ENCODE results near the gene SLCO3A1.

The SLCO3A1 gene

GRCh38 chr15:91895051-91895450 is 41.5 kb downstream of the SLCO3A1 start:
- no peak overlapping the region for H3K4me3 ChIP-seq (ENCODE audit: low read depth in 1 of 2, low read length in 2 of 2)
- H3K27me3 ChIP-seq (ENCODE audit: insufficient read depth, low read length, poor library complexity), result no peaks in the 10 kb centered on the region

GRCh38 chr15:91896341-91897055 is 43.0 kb downstream of the SLCO3A1 start:
- no peak overlapping the region for H3K4me3 ChIP-seq (ENCODE audit: low read depth in 1 of 2, low read length in 2 of 2)
- no peaks in the 10 kb centered on the region for H3K4me1 ChIP-seq (ENCODE audit: insufficient read depth, low read length)
- H3K36me3 ChIP-seq (ENCODE audit: insufficient read depth, low read length), result no peaks in the 10 kb centered on the region
- no peaks in the 10 kb centered on the region for H3K27me3 ChIP-seq (ENCODE audit: insufficient read depth, low read length, poor library complexity)
- no peak overlapping the region for H3K27ac ChIP-seq (ENCODE audit: low read length)
- ATAC-seq (ENCODE audit: insufficient read depth, low read depth) (no peak), DNase-seq (no peak)
- H3K4me2 ChIP-seq (ENCODE audit: insufficient read depth, low read length), result no peak overlapping the region
- no peak overlapping the region for H2AFZ ChIP-seq (ENCODE audit: low read depth, low read length)
- no peaks in the 10 kb centered on the region for H3K9me3 ChIP-seq (ENCODE audit: insufficient read depth, low read length, severe bottlenecking)
- TF ChIP-seq EZH2 (IDR thresholded peaks at IDR 0.05; ENCODE audit: borderline replicate concordance, low read depth, low read length, severe bottlenecking) (no peak), CTCF (IDR thresholded peaks at IDR 0.05; ENCODE audit: borderline replicate concordance, extremely low read depth, low read length, poor library complexity, severe bottlenecking) (no peak)
- H3K9ac ChIP-seq (ENCODE audit: low read depth, low read length), result no peak overlapping the region
- H4K20me1 ChIP-seq (ENCODE audit: insufficient read depth, low read length), result no peaks in the 10 kb centered on the region
- H3K79me2 ChIP-seq (ENCODE audit: insufficient read depth, low read length), result no peaks in the 10 kb centered on the region

More at GRCh38 chr15:91895051-91895450, 41.5 kb downstream of the SLCO3A1 start:
- no peaks in the 10 kb centered on the region for H3K36me3 ChIP-seq (ENCODE audit: insufficient read depth, low read length)
- no peak overlapping the region for H3K4me2 ChIP-seq (ENCODE audit: insufficient read depth, low read length)
- H3K27ac ChIP-seq (ENCODE audit: low read length), result no peak overlapping the region
- H4K20me1 ChIP-seq (ENCODE audit: insufficient read depth, low read length), result no peaks in the 10 kb centered on the region
- H2AFZ ChIP-seq (ENCODE audit: low read depth, low read length), result no peak overlapping the region
- no peaks in the 10 kb centered on the region for H3K79me2 ChIP-seq (ENCODE audit: insufficient read depth, low read length)
- no peak for TF ChIP-seq CTCF (IDR thresholded peaks at IDR 0.05; ENCODE audit: borderline replicate concordance, extremely low read depth, low read length, poor library complexity, severe bottlenecking)
- no peak for TF ChIP-seq EZH2 (IDR thresholded peaks at IDR 0.05; ENCODE audit: borderline replicate concordance, low read depth, low read length, severe bottlenecking)
- ATAC-seq (ENCODE audit: insufficient read depth, low read depth), result no peak
- H3K4me1 ChIP-seq (ENCODE audit: insufficient read depth, low read length), result no peaks in the 10 kb centered on the region
- no peak overlapping the region for H3K9ac ChIP-seq (ENCODE audit: low read depth, low read length)
- DNase-seq, result no peak
- H3K9me3 ChIP-seq (ENCODE audit: insufficient read depth, low read length, severe bottlenecking), result no peaks in the 10 kb centered on the region

GRCh38 chr15:91897585-91898372 is 44.3 kb downstream of the SLCO3A1 start:
- no peak overlapping the region for H2AFZ ChIP-seq (ENCODE audit: low read depth, low read length)
- no peaks in the 10 kb centered on the region for H4K20me1 ChIP-seq (ENCODE audit: insufficient read depth, low read length)
- no peak overlapping the region for H3K4me2 ChIP-seq (ENCODE audit: insufficient read depth, low read length)
- H3K27ac ChIP-seq (ENCODE audit: low read length), result no peak overlapping the region
- H3K9ac ChIP-seq (ENCODE audit: low read depth, low read length), result no peak overlapping the region
- H3K79me2 ChIP-seq (ENCODE audit: insufficient read depth, low read length), result no peaks in the 10 kb centered on the region
- no peak overlapping the region for H3K4me3 ChIP-seq (ENCODE audit: low read depth in 1 of 2, low read length in 2 of 2)
- no peaks in the 10 kb centered on the region for H3K27me3 ChIP-seq (ENCODE audit: insufficient read depth, low read length, poor library complexity)
- H3K4me1 ChIP-seq (ENCODE audit: insufficient read depth, low read length), result no peaks in the 10 kb centered on the region
- DNase-seq (no peak), ATAC-seq (ENCODE audit: insufficient read depth, low read depth) (no peak)
- H3K9me3 ChIP-seq (ENCODE audit: insufficient read depth, low read length, severe bottlenecking), result no peaks in the 10 kb centered on the region
- H3K36me3 ChIP-seq (ENCODE audit: insufficient read depth, low read length), result no peaks in the 10 kb centered on the region
- TF ChIP-seq EZH2 (IDR thresholded peaks at IDR 0.05; ENCODE audit: borderline replicate concordance, low read depth, low read length, severe bottlenecking) (no peak), CTCF (IDR thresholded peaks at IDR 0.05; ENCODE audit: borderline replicate concordance, extremely low read depth, low read length, poor library complexity, severe bottlenecking) (no peak)
